H9 (cell line): Measurements from ENCODE around the gene SNX7. TPM values are rescaled to one million over a fixed set of nuclear protein-coding genes. Genes with fewer than 3 reads are reported as not detected.

Experiments used
- DNase-seq: peaks from one replicate; pipeline ENCODE4 v3.0.0-alpha.2; 2017
- H2AFZ ChIP-seq: one replicate; pipeline ENCODE4 v1.6.1; 2013; ENCODE audit warnings: mild to moderate bottlenecking, low read length, control low read depth, moderate library complexity
- H2AK5ac ChIP-seq: 2 replicates; pipeline ENCODE4 v1.6.1; 2013; ENCODE audit warnings: low read length, control low read depth, mixed read lengths; ENCODE audit not compliant: insufficient read length
- H2BK120ac ChIP-seq: one replicate; pipeline ENCODE4 v1.6.1; 2013; ENCODE audit warnings: low read depth, mild to moderate bottlenecking, low read length, control low read depth, inconsistent platforms; ENCODE audit not compliant: poor library complexity, severe bottlenecking
- H2BK12ac ChIP-seq: 2 replicates; pipeline ENCODE4 v1.6.1; 2013; ENCODE audit warnings: low read length, control low read depth, mixed read lengths, low read depth; ENCODE audit not compliant: insufficient read length
- H2BK15ac ChIP-seq: 2 replicates; pipeline ENCODE4 v1.6.1; 2013; ENCODE audit warnings: low read depth, low read length, control low read depth
- H2BK20ac ChIP-seq: one replicate; pipeline ENCODE4 v1.6.1; 2013; ENCODE audit warnings: low read depth, mild to moderate bottlenecking, low read length, control low read depth, inconsistent platforms; ENCODE audit not compliant: poor library complexity, severe bottlenecking
- H2BK5ac ChIP-seq: 2 replicates; pipeline ENCODE4 v1.6.1; 2013; ENCODE audit warnings: low read length, control low read depth, mixed read lengths; ENCODE audit not compliant: insufficient read length
- H3K14ac ChIP-seq: 2 replicates; pipeline ENCODE4 v1.6.1; 2013; ENCODE audit warnings: low read length, control low read depth; ENCODE audit not compliant: insufficient read depth
- H3K18ac ChIP-seq: 2 replicates; pipeline ENCODE4 v1.6.1; 2013; ENCODE audit warnings: low read depth, mild to moderate bottlenecking, mixed read lengths, low read length, control low read depth; ENCODE audit not compliant: insufficient read length
- H3K23ac ChIP-seq: 2 replicates; pipeline ENCODE4 v1.6.1; 2013; ENCODE audit warnings: low read length, control low read depth, mixed read lengths, low read depth; ENCODE audit not compliant: insufficient read length
- H3K23me2 ChIP-seq: 2 replicates; pipeline ENCODE4 v1.6.1; 2013; ENCODE audit warnings: low read depth, mild to moderate bottlenecking, mixed read lengths, low read length, control low read depth; ENCODE audit not compliant: insufficient read length, poor library complexity, severe bottlenecking
- H3K27ac ChIP-seq: 2 replicates; pipeline ENCODE4 v1.5.1; 2013; ENCODE audit warnings: low read length, control low read depth, mixed read lengths, low read depth; ENCODE audit not compliant: insufficient read length
- H3K27me3 ChIP-seq: 2 replicates; pipeline ENCODE4 v1.6.1; 2013; ENCODE audit warnings: low read length, control low read depth, inconsistent platforms; ENCODE audit not compliant: insufficient read depth
- H3K4ac ChIP-seq: 2 replicates; pipeline ENCODE4 v1.6.1; 2013; ENCODE audit warnings: low read depth, mild to moderate bottlenecking, control low read depth, inconsistent platforms, low read length, moderate library complexity
- H3K4me1 ChIP-seq: 2 replicates; pipeline ENCODE4 v1.6.1; 2013; ENCODE audit warnings: low read length, control low read depth, inconsistent platforms; ENCODE audit not compliant: insufficient read depth
- H3K4me2 ChIP-seq: 2 replicates; pipeline ENCODE4 v1.6.1; 2013; ENCODE audit warnings: low read length, control low read depth, mixed read lengths; ENCODE audit not compliant: insufficient read length, insufficient read depth
- H3K56ac ChIP-seq: 2 replicates; pipeline ENCODE4 v1.6.1; 2013; ENCODE audit warnings: low read depth, mild to moderate bottlenecking, mixed read lengths, low read length, control low read depth; ENCODE audit not compliant: insufficient read length
- H3K79me1 ChIP-seq: 2 replicates; pipeline ENCODE4 v1.6.1; 2013; ENCODE audit warnings: low read depth, mild to moderate bottlenecking, moderate library complexity, low read length, control low read depth, inconsistent platforms; ENCODE audit not compliant: insufficient read depth, poor library complexity, severe bottlenecking
- H3K79me2 ChIP-seq: 2 replicates; pipeline ENCODE4 v1.6.1; 2013; ENCODE audit warnings: low read length, control low read depth, inconsistent platforms; ENCODE audit not compliant: insufficient read depth
- H3K9ac ChIP-seq: 2 replicates; pipeline ENCODE4 v1.6.1; 2013; ENCODE audit warnings: low read length, control low read depth, mixed read lengths; ENCODE audit not compliant: insufficient read length; ENCODE audit errors: extremely low read depth
- H3K9me3 ChIP-seq: one replicate; pipeline ENCODE4 v1.6.1; 2013; ENCODE audit warnings: low read depth, low read length, inconsistent platforms; ENCODE audit not compliant: control insufficient read depth
- H3T11ph ChIP-seq: one replicate; pipeline ENCODE4 v1.6.1; 2013; ENCODE audit warnings: mild to moderate bottlenecking, low read length, control low read depth, inconsistent platforms
- H4K20me1 ChIP-seq: one replicate; pipeline ENCODE4 v1.6.1; 2013; ENCODE audit not compliant: control insufficient read depth, insufficient read length, insufficient read depth
- H4K5ac ChIP-seq: 2 replicates; pipeline ENCODE4 v1.6.1; 2013; ENCODE audit warnings: low read depth, mild to moderate bottlenecking, mixed read lengths, low read length, control low read depth; ENCODE audit not compliant: insufficient read length
- H4K8ac ChIP-seq: replicated peaks from 2 replicates; pipeline ENCODE4 v1.6.1; 2013; ENCODE audit warnings: low read length, control low read depth, mixed read lengths, low read depth; ENCODE audit not compliant: insufficient read length
- H4K91ac ChIP-seq: 2 replicates; pipeline ENCODE4 v1.6.1; 2013; ENCODE audit warnings: low read depth, mild to moderate bottlenecking, moderate library complexity, mixed read lengths, low read length, control low read depth; ENCODE audit not compliant: insufficient read length
- H3K27ac Mint-ChIP-seq, 3 experiments: 2 replicates in 2 of 3; 3 replicates in 1 of 3; pipeline ENCODE4 v1.8.0; 2020 to 2021; ENCODE audit warnings: mixed read lengths in 3 of 3, mild to moderate bottlenecking in 1 of 3, moderate library complexity in 1 of 3
- H3K27me3 Mint-ChIP-seq: 2 replicates; pipeline ENCODE4 v1.8.0; 2021; ENCODE audit warnings: low read depth, mild to moderate bottlenecking, moderate library complexity, mixed read lengths
- H3K36me3 Mint-ChIP-seq, 3 experiments: 2 replicates in 2 of 3; 3 replicates in 1 of 3; pipeline ENCODE4 v1.8.0; 2020 to 2021; ENCODE audit warnings: low read depth in 3 of 3, mixed read lengths in 3 of 3; ENCODE audit not compliant: insufficient read depth in 1 of 3
- H3K4me1 Mint-ChIP-seq, 2 experiments: 2 replicates each; pipeline ENCODE4 v1.8.0; 2020; ENCODE audit warnings: mixed read lengths in 2 of 2
- H3K4me3 Mint-ChIP-seq, 2 experiments: 2 replicates in 1 of 2; 3 replicates in 1 of 2; pipeline ENCODE4 v1.8.0; 2020 to 2021; ENCODE audit warnings: mild to moderate bottlenecking in 2 of 2, mixed read lengths in 2 of 2, moderate library complexity in 1 of 2
- H3K9me3 Mint-ChIP-seq, 2 experiments: 2 replicates in 1 of 2; 3 replicates in 1 of 2; pipeline ENCODE4 v1.8.0; 2020; ENCODE audit warnings: mild to moderate bottlenecking in 2 of 2, mixed read lengths in 2 of 2, moderate library complexity in 1 of 2
- CTCF ChIP-seq: fragments of 200-600 bp; sonication (generic); conservative IDR thresholded peaks from 3 replicates; pipeline ENCODE4 v1.8.0; 2021; ENCODE audit warnings: antibody characterized with exemption, mild to moderate bottlenecking
- total RNA-seq: library from RNA; stranded (reverse); gene quantifications from 2 replicates; pipeline ENCODE4 v1.2.1, GENCODE V29; 2021

SNX7 gene
- total RNA-seq, 1 experiment from 2014 or later, result 24.7 TPM

GRCh38 chr1:98700228-98700627 lies 38.7 kb downstream of the SNX7 start:
- H4K8ac ChIP-seq, result no peak overlapping the region
- Mint-ChIP-seq H3K27me3 (no peaks in the 10 kb centered on the region), H3K9me3 (no peaks in the 10 kb centered on the region), H3K4me1 (peaks cover 0 to 2% of the 10 kb centered on the region in 2 experiments; a peak in 1 of 4 replicates), H3K27ac (no peak overlapping the region), H3K4me3 (no peak overlapping the region), H3K36me3 (no peaks in the 10 kb centered on the region)
- no peak overlapping the region for H2BK120ac ChIP-seq
- no peaks in the 10 kb centered on the region for H3K79me2 ChIP-seq
- no peaks in the 10 kb centered on the region for H3K4me1 ChIP-seq
- no peak overlapping the region for H4K91ac ChIP-seq
- H4K5ac ChIP-seq, result no peak overlapping the region
- H2BK20ac ChIP-seq, result no peak overlapping the region
- no peak overlapping the region for H3K56ac ChIP-seq
- no peak overlapping the region for H2BK5ac ChIP-seq
- H3K18ac ChIP-seq, result no peak overlapping the region
- DNase-seq, result no peak
- H2BK12ac ChIP-seq, result no peak overlapping the region
- H3K4me2 ChIP-seq, result no peak overlapping the region
- H2BK15ac ChIP-seq, result no peak overlapping the region
- no peak overlapping the region for H3K9ac ChIP-seq
- H3K14ac ChIP-seq, result no peak overlapping the region
- H3T11ph ChIP-seq, result no peak overlapping the region
- no peaks in the 10 kb centered on the region for H3K79me1 ChIP-seq
- H3K23me2 ChIP-seq, result no peaks in the 10 kb centered on the region
- H3K23ac ChIP-seq, result no peak overlapping the region
- no peaks in the 10 kb centered on the region for H4K20me1 ChIP-seq
- no peak overlapping the region for H3K4ac ChIP-seq
- no peak overlapping the region for H3K27ac ChIP-seq
- no peaks in the 10 kb centered on the region for H3K27me3 ChIP-seq
- no peak overlapping the region for H2AFZ ChIP-seq
- H2AK5ac ChIP-seq, result no peak overlapping the region
- H3K9me3 ChIP-seq, result no peaks in the 10 kb centered on the region
- no peak for TF ChIP-seq CTCF
